ENCODE results near the gene L3MBTL4. TPM values are rescaled to one million over a fixed set of nuclear protein-coding genes. Genes with fewer than 3 reads are reported as not detected.
"Not testable (repeated sequence)": the region's sequence is repeated elsewhere in the genome, so short reads cannot be mapped to it uniquely, and the experiment has no call there.

Gene L3MBTL4
- total RNA-seq, 1 donor from 2014 or later = 0.59 TPM

DNA sequence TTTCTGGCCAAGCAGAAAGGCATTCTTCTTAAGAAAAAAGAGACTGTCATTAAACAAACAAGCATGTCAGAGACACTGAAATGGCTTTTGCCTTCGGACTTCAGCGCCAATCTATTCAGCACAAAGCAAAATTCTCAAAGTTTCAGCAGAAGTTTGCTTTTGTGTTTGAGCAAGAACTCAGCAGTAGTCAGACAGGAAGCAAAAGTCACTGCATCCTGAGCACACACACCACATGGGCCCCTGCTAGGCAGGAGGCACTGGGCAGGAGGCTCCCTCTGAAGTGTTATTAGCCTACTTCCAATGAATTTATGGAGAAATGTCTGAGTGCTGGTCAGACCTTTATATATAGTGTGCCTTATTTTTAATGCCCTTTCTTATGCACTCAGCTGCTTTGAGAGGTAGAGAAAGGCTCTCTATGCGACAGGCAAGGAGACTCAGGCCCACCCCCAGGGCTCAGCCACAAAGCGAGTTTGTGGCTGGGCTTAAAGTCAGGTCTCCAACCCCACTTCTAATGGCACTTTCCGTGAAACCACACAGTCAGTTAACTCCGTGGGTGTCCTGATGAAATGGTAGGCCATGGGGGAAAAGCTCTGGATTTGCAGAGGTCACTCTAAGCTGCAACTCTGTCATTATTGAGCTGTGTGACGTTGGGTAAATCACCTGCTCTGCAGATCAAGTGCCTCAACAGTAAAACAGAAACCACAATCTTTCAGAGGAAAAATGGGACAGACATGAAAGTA lies 358.4 kb downstream of the L3MBTL4 start:
- DNase-seq (ENCODE audit: extremely low spot score, unreplicated experiment) = no peak
- no peaks in the 10 kb centered on the region for H3K36me3 Mint-ChIP-seq (ENCODE audit: unreplicated experiment)
- TF ChIP-seq, protein P1, sequence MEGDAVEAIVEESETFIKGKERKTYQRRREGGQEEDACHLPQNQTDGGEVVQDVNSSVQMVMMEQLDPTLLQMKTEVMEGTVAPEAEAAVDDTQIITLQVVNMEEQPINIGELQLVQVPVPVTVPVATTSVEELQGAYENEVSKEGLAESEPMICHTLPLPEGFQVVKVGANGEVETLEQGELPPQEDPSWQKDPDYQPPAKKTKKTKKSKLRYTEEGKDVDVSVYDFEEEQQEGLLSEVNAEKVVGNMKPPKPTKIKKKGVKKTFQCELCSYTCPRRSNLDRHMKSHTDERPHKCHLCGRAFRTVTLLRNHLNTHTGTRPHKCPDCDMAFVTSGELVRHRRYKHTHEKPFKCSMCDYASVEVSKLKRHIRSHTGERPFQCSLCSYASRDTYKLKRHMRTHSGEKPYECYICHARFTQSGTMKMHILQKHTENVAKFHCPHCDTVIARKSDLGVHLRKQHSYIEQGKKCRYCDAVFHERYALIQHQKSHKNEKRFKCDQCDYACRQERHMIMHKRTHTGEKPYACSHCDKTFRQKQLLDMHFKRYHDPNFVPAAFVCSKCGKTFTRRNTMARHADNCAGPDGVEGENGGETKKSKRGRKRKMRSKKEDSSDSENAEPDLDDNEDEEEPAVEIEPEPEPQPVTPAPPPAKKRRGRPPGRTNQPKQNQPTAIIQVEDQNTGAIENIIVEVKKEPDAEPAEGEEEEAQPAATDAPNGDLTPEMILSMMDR (IDR thresholded peaks at IDR 0.05) = no peak
- peak overlapping the region; percentile 76 for H3K27ac Mint-ChIP-seq (ENCODE audit: unreplicated experiment)
- peaks cover 22% of the 10 kb centered on the region for H3K4me1 Mint-ChIP-seq (ENCODE audit: unreplicated experiment)
- H3K4me3 Mint-ChIP-seq (ENCODE audit: unreplicated experiment) = peak overlapping the region; percentile 33
- no peaks in the 10 kb centered on the region for H3K27me3 Mint-ChIP-seq (ENCODE audit: unreplicated experiment)
- no peaks in the 10 kb centered on the region for H3K9me3 Mint-ChIP-seq (ENCODE audit: unreplicated experiment)

GRCh38 chr18:6055711-6056110 lies 359.0 kb downstream of the L3MBTL4 start:
- Mint-ChIP-seq H3K4me3 (ENCODE audit: unreplicated experiment) (peak overlapping the region; percentile 33), H3K4me1 (ENCODE audit: unreplicated experiment) (peaks cover 22% of the 10 kb centered on the region), H3K9me3 (ENCODE audit: unreplicated experiment) (no peaks in the 10 kb centered on the region), H3K36me3 (ENCODE audit: unreplicated experiment) (no peaks in the 10 kb centered on the region), H3K27ac (ENCODE audit: unreplicated experiment) (peak overlapping the region; percentile 76), H3K27me3 (ENCODE audit: unreplicated experiment) (no peaks in the 10 kb centered on the region)
- TF ChIP-seq, protein P1 (IDR thresholded peaks at IDR 0.05) = no peak
- DNase-seq (ENCODE audit: extremely low spot score, unreplicated experiment) = no peak

GRCh38 chr18:6054256-6054842 lies 360.4 kb downstream of the L3MBTL4 start:
- no peak for DNase-seq (ENCODE audit: extremely low spot score, unreplicated experiment)
- TF ChIP-seq, protein P1 (IDR thresholded peaks at IDR 0.05) = no peak
- Mint-ChIP-seq H3K9me3 (ENCODE audit: unreplicated experiment) (peaks cover 2% of the 10 kb centered on the region), H3K27me3 (ENCODE audit: unreplicated experiment) (no peaks in the 10 kb centered on the region), H3K27ac (ENCODE audit: unreplicated experiment) (no peak overlapping the region), H3K4me1 (ENCODE audit: unreplicated experiment) (peaks cover 22% of the 10 kb centered on the region), H3K36me3 (ENCODE audit: unreplicated experiment) (no peaks in the 10 kb centered on the region), H3K4me3 (ENCODE audit: unreplicated experiment) (no peak overlapping the region)

GRCh38 chr18:6052449-6052913 lies 362.2 kb downstream of the L3MBTL4 start:
- no peak for DNase-seq (ENCODE audit: extremely low spot score, unreplicated experiment)
- H3K27ac Mint-ChIP-seq (ENCODE audit: unreplicated experiment) = no peak overlapping the region
- H3K4me3 Mint-ChIP-seq (ENCODE audit: unreplicated experiment) = no peak overlapping the region
- TF ChIP-seq, protein P1 (IDR thresholded peaks at IDR 0.05) = no peak
- peaks cover 19% of the 10 kb centered on the region for H3K4me1 Mint-ChIP-seq (ENCODE audit: unreplicated experiment)
- H3K9me3 Mint-ChIP-seq (ENCODE audit: unreplicated experiment) = peaks cover 9% of the 10 kb centered on the region
- H3K36me3 Mint-ChIP-seq (ENCODE audit: unreplicated experiment) = no peaks in the 10 kb centered on the region
- H3K27me3 Mint-ChIP-seq (ENCODE audit: unreplicated experiment) = no peaks in the 10 kb centered on the region

- H3K4me3 Mint-ChIP-seq (ENCODE audit: unreplicated experiment); H3K27ac Mint-ChIP-seq (ENCODE audit: unreplicated experiment); H3K27me3 Mint-ChIP-seq (ENCODE audit: unreplicated experiment); DNase-seq (ENCODE audit: extremely low spot score, unreplicated experiment); H3K4me1 Mint-ChIP-seq (ENCODE audit: unreplicated experiment); H3K36me3 Mint-ChIP-seq (ENCODE audit: unreplicated experiment): not testable (repeated sequence)
- peaks cover 19% of the 10 kb centered on the region for H3K9me3 Mint-ChIP-seq (ENCODE audit: unreplicated experiment)
Measured at GRCh38 chr18:6047596-6047995, 367.1 kb downstream of the L3MBTL4 start.
